Ureter (tissue), 1 donor: ENCODE measurements around the gene ZNF367. TPM values are rescaled to one million over a fixed set of nuclear protein-coding genes. Genes with fewer than 3 reads are reported as not detected.

Source experiments
- DNase-seq: peaks from one replicate; pipeline ENCODE4 v3.0.0-alpha.2; 2020; ENCODE audit warnings: low spot score
- total RNA-seq: library from RNA; stranded (reverse); gene quantifications from one replicate; pipeline ENCODE4 v1.2.4, GENCODE V29; 2023
- donor health status: DM: yes; HTN: yes; CAD: no.

The ZNF367 gene
- 1.8 TPM for total RNA-seq

DNA sequence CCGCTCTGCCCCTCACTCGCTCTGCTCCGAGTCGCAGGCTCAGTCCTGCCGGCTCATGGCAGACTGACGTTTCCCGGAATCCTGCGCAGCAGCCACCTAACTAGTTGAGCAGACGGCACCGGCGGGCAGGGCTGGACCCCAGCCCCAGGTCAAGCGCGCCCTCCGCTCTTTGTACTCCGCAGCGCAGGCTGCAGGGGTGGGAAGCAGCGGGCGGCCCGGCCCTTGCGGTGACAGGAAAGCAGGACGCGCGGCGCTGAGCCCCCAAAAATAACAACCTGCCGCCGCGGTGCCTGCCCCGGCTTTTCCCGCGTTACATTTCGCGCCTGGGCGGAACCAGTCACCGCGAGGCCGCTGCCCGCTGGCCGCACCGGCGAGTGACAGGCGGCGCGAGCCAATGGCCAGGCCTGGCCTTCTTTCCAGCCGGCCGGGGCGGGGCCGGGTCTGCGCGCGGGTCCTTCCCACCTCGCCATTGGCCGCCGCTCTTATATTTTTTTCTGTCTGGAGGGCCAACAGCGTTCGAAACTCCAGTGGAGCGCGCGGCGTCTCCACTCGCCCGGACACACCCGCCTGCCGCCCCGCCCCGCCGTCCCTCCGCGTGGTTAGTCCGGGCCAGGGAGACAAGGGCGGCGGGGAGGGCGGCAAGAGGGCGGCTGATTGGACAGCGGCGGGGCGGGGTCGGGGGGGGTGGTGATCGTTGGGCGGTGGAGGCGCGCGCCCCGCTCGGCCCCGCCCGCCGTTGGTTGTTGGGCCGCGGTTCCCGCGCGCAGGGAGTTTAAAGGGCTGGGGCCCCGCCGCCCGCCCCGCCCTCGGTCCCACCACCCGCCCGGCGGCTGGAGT is at the start of gene ZNF367:
ZNF367 (minus strand) TSS at position 288 of the 837 bp plus-strand sequence. CDS start 338 bp downstream, outside the sequence.
- DNase-seq: peak; percentile 97

DNA sequence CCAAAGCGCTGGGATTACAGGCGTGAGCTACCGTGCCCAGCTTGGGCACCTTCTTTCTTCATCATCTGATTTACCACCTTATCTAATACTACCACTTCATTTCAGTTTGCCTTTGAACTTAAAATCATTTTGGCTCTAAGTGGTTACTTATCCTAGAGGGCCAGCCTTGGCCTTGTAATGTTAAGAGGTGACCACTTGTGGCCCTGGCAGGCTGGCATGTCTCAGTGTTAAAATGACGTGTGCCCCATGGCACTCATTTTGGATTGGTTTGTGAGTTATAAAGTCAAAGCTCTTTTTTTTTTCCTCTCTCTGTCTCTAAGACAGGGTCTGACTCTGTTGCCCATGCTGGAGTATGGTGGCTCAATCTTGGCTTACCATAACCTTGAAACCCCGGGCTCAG is 49.6 kb upstream of the ZNF367 start:
- DNase-seq: no peak

DNA sequence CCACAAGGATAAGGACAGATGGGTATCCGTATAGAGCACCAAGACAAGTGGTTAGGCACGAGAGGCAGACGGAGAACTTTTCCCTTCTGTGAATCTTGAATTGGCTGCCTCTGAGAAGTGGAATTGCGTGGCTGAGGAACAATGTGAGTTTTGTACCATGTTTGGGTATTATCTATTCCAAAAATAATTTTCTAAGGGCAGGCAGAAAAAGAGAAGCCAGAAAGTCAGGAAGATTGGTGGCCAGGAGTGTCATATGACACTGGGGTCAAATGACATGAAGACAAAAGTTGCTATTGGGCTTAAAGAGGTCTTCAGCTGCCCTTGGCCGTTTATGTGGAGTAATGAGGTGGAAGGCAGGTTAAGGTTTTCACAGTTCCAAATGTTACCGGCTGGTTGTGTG is 46.3 kb upstream of the ZNF367 start:
- no peak for DNase-seq

DNA sequence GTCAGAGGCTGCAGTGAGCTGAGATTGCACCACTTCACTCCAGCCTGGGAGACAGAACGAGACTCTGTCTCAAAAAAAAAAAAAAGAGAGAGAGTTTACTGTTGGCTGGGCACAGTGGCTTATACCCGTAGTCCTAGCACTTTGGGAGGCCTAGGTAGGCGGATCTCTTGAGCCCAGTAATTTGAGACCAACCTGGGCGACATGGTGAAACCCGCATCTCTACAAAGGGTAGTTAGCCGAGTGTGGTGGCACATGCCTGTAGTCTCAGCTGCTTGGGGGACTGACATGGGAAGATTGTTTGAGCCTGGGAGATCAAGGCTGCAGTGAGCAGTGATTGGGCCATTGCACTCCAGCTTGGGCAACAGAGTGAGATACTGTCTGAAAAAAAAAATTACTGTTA is 44.4 kb upstream of the ZNF367 start:
- DNase-seq: no peak

DNA sequence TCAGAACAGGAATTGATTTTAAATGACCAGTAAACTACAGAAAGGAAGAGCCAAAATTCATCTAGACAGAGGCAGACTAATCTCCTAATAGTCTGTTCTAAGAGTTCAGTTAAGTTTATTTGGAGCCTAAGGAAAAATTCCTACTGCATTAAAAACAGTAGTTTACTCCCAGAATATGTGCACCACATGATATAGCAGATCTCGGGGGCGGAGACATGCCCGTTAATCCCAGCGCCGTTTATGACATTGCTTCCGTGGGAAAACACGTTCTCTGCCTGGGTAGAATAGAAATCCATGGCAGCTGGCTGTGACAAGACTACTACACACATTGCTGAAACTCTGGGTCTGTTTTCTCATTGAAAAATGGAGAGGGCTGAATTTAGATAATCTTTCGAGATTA is 43.2 kb upstream of the ZNF367 start:
- DNase-seq: no peak

DNA sequence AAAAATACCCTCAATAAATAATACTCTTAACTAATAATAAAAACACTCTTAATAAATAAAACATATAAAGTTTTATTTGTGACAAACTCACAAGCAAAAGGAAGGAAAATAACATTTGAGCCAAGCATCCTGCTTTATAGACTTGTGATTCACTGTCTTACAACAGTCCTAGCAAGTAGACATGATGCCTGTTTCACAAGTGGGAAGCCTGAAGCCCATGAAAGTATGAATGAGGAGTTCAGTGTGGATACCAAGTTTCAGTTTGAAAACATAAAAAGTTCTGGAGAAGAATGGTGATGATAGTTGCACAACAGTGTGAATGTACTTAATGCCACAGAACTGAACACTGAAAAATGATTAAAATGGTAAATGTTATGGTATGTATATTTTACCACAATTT is 42.7 kb upstream of the ZNF367 start:
- DNase-seq: no peak

DNA sequence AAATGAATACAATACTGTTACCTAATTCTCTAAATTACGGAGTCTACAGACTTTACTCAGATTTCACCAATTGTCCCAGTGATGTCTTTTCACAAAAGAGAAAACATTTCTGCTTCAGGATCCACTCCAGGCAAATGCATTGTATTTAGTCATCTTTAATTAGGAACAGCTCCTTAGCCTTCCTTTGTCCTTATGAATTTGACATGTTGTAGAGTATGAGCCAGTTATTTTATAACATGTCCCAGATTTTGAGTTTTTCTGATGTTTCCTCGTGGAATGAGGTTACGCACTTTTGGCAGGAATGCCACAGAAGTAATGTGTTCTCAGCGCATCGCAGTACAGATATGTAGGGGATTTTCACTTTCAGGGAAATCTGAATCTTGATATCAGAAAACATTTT is 42.3 kb upstream of the ZNF367 start:
- DNase-seq: no peak

DNA sequence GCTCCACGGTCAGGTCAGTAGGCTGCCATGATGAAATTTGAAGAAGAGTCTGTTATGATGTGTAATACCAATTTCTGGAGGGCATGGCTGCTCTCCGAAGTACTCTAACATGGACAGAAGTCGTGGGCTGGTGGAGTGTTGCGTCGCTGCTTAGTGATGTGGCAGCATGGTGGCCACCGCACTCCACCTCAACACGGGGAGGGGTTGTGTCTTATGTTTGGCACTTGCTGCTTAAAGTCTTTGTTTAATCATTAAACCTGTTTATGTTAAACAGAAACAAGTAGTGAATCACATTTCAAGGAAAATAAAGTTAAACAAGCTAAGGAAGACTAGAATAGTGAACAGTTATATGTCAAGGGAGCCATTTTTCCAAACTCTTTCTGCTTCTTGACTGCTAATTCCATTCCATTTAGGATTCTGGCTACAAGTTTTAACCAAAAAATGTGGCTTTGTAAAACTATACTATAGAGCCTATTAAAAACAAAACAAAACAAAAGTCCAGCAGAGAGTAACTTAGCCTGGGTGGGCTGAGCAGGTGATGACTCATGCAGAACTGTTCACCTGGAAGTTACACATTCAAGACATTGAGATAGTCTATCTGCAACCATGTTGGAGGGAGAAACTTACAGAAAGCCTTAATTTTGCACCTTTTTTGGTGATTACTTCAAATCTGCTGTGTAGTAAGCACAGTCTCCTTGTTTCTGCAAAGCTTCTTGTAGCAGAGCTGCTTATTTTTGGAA is 41.3 kb upstream of the ZNF367 start:
- no peak for DNase-seq

DNA sequence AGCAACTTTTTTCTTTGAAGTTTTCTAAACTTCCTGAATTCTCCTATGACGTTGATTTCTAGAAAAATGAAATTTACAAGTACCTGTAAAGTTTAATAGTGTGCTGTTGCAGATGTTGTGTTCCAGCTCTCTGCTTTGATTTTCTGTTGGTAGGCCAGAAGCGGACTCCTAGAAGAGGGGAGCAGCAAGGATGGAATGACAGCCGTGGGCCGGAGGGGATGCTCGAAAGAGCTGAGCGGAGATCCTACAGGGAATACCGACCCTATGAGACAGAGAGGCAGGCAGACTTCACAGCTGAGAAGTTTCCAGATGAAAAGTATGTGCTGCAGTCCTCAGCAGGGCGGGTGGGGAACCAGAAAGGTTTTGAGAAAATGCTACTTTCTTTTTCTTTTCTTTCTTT is 40.1 kb upstream of the ZNF367 start:
- no peak for DNase-seq

DNA sequence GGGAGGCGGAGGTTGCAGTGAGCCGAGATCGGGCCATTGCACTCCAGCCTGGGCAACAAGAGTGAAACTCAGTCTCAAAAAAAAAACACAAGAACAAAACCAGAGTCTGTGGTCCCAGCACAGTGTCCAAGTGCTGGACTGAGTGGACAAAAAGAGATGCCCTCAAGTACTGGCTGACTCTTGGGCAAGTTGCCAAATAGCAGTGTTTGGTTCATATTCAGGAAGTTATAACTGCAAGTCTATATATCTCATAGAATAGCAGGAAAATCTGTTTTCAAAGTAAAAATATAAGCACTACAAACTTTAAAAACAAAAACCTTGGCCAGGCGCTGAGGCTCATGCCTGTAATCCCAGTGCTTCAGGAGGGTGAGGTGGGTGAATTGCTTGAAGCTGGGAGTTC is 39.1 kb upstream of the ZNF367 start:
- no peak for DNase-seq

DNA sequence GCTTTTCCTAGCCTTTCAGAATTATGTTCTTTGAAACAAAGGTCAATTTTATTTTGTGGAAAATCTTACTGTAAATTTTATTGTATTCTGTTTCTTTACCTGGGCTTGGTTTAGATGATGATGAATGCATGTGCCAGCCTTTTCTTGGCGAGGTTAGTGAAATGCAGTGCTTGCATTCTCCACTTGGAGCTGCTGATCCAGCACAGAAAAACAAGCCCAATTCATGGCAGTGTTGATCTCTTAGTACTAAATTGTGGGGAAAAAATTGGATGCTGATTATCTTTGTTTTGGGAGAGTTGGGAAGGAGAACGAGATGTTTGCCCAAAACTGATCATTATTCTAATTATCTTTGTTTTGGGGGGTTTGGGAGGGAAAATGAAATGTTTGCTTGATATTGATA is 35.5 kb upstream of the ZNF367 start:
- DNase-seq: no peak

DNA sequence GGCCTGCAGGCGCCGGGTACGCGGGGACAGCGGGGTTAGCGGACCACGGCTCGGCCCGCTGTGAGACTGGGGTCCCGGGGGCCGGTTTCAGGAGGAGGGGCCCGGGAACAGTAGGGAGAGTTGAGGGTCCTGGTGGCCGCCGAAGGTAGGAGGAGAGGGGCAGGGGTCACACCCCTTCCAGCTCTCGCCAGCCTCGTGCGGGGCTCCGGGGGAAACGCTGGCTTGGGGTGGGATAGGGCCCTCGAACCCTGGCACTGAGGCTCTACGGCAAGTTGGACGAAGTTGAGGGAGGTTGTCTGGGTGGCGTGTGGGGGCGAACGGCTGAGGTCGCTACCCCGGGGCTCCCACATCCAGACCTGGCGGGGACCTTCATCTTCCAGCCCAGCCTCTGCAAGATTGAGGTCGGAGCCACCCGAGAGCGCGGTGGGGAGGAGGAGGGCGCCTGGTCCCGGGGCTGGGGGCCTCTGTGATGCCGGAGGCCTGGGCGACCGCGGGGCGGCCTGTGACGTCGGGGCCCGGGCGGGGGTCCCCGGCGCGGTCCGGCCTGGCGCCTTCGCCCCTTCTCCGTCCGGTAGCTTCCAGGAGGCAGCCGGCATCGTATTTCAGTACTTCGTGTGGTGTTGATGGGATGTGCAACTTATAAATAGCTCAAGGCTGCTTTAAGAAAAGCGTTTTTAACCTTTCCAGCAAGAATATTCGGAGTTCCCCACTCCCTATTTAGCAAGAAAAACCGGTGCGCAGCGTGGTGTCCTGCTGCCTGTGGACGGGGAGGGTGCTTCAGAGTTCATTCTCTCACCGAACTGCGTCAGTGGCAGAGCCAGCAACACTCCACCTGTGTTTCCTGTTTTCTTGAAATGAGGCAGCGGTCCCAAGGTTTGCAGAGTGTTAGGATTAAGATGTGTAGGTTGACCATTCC is 32.7 kb upstream of the ZNF367 start:
- peak; percentile 48 for DNase-seq

DNA sequence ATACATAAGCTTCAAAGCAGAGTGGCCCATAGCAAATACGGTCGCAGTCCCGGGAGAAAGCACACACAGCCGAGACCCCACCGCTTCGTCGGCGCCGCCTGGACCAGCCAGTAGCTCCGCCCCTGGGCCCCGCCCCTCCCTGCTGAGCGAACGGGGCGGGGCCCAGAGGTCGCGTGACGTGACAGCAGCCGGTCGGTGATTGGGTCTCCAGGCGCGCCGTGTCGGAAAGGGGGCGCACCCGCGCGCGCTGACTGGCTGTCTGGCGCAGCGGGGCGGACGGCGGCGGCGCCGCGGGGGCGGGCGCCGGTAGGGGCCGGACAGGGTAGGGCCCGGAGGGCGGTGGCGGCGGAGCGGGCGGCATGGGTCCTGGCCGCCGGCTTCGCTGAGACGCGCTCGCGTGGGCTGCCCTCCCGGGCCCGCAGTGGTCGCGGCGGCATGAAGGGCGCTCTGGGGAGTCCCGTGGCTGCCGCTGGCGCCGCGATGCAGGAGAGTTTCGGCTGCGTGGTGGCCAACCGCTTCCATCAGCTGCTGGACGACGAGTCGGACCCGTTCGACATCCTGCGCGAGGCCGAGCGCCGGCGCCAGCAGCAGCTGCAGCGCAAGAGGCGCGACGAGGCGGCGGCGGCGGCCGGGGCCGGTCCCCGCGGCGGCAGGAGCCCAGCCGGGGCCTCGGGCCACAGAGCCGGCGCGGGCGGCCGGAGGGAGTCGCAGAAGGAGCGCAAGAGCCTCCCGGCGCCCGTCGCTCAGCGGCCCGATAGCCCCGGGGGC is 31.9 kb upstream of the ZNF367 start, which contains the start of gene HABP4:
HABP4 (plus strand) TSS at position 325 of the 768 bp plus-strand sequence; CDS start at position 436, 111 bp downstream.
- peak; percentile 97 for DNase-seq

DNA sequence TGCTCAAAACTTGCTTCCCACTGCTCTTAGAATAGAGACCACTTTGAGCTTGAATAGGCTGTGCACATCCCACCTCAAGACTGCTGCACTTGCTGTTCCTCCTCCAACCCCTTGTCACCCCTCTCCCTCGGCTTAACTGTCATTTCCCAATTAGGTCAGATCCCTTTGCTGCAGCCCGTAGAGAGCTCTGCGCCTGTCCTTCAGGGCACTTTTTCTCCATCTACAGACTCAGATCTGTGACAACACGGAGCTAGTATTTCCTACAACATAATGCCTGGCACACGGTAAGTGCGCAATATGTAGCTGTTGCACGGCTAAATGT is 31.3 kb upstream of the ZNF367 start:
- DNase-seq: no peak

DNA sequence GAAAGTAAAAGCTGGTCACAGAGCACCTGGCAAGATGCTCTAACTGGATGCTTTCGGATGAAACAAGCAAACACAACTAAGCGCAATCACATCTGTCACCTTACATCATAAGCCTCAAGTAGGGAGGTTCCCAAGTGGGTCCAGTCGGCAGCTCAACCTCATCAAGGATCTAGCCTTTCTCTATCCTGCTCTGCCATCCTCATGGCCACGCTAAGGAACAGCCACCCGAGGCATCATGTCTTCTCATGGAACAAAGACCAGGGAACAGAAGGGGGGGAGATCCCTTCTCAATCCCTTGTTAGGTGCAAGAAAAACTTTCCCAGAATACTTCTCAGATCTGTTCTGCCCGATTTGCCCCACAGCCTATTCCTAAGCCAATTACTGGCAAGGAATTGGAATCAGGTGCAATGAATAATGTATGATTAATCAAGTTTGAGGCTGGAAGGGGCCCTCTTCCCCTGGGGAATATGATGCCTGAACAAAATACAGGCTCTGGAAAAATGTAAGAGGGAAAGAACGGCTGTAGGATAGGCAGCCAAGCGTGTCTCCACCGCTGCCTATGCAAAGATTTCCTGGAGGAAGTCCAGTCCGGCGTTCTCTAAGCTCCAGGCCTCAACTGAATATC is 30.5 kb upstream of the ZNF367 start:
- no peak for DNase-seq

DNA sequence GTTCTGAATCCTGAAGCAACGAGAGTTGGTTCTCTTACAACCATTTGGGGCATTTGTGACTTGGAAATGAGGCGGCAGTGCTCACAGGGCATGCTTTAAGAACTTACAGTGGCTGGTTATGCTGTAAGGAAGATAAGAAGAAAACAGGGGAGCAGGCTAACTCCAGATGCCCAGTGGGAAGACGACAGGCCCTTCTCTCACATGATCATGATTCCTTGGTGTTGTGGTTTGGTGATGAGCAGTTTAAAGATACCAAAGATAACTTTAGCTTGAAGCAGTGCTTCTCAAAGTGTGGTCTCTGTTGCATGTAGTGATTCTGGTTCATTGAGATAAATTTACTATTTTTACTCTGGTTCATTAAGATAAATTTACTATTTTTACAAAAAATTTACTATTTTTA is 29.2 kb upstream of the ZNF367 start:
- no peak for DNase-seq

DNA sequence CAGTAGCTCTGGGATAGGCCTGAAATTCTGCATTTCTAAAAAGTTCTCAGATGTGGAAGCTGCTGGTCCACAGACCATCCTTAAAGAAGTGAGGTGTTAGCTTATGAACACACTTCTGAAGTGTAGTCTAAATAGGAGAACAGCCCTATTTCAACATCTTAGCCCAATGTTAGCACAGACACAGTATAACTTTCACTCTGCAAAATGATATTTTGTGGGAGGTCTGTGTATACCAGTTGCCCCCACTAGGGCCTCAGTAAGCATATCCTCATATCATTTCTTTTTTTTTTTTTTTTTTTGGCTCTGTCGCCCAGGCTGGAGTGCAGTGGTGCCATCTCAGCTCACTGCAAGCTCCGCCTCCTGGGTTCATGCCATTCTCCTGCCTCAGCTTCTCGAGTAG is 24.3 kb upstream of the ZNF367 start:
- DNase-seq: no peak

DNA sequence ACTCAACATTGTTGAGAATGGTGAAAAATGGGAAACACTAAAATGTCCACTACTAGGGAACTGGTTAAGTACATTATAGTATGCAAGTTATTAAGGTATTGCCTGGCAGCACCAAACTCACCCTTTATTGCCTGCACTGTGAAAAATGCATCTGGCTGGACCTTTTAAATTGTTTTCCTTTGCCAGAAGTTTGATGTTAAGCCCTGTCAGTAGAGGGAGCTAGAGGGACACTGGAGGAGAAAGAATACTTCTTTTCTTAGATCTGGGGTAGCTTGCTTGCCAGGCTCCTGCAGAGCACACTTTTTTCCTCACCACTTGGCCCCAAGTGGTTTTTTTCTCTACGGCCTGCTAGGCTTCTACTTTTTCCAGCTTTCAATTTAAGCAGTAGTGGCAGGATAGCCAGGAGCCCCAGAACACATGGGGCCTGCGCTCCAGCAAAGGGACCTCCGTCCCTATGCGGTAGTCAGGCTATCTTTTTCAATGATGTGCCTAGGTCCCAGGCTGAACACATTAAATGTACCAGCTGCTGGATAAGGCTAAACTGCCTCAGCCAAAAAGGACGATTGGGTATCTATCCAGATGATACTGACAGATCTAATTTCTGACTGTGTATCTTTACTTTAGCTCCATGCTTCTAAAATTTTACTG is 23.8 kb upstream of the ZNF367 start:
- no peak for DNase-seq

DNA sequence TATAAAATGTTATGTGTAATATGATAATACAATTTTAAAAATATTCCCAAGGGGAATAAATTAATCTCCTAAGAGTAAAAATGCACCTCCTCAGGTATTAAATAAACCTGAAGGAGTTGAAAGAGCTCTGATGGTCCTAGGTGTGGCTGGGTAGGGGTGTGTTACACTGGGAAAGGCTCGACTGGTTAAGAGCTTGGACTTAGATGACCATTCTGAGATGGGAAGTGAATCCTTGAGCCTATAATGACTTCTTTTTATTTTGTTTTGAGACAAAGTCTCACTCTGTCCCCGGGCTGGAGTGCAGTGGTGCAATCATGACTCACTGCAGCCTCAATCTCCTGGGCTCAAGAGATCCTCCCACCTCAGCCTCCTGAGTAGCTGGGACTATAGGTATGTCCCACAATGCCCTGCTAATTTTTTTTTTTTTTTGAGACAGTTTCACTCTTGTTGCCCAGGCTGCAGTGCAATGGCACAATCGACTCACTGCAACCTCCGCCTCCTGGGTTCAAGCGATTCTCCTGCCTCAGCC is 22.6 kb upstream of the ZNF367 start:
- no peak for DNase-seq

DNA sequence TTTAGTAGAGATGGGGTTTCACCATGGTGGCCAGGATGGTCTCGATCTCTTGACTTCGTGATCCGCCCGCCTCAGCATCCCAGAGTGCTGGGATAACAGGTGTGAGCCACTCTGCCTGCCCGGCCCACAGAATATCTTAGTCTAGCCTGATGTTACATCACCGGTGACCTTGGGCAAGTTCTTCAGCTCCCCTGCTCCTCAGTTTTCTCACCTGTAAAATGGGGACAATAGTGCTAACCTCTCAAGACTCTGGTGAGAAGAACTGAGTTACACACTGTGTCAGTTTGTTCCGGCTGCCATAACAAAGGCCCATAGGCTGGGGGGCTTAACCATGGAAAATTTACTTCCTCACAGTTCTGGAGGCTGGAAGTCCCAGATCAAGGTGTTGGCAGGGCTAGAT is 19.3 kb upstream of the ZNF367 start:
- no peak for DNase-seq
